ENCODE measurements around the gene AMPH. TPM values are rescaled to one million over a fixed set of nuclear protein-coding genes. Genes with fewer than 3 reads are reported as not detected.

Gene AMPH
- total RNA-seq, 4 donors from 2014 or later, result 5.0 to 11.8 (median 7.8) TPM

DNA sequence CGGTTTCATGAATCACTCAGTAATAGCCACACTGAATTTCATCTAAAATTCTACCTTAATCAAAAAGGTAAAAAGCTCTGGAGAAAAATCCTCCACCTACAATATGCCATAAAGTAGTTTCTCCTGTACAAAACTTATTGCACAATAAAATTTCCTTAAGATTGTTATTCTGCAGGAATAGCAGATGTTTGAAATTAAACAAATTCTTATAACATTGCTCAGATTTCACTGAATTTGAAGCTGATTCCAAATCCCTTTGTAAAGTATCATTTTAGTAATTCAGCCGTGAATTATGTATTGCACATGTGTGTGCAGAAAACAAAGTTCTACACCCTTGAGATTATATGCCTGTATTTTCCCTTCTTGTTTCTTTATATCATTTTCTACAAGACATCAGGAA is 123.8 kb downstream of the AMPH start:
- Histone ChIP-seq H3K27me3 (no peaks in the 10 kb centered on the region), H3K36me3 (no peaks in the 10 kb centered on the region), H3K4me1 (no peaks in the 10 kb centered on the region), H3K27ac (replicated peaks in 1 of 4) (no peak overlapping the region), H3K9me3 (no peaks in the 10 kb centered on the region), H3K4me3 (no peak overlapping the region)
- no peak for TF ChIP-seq POLR2A (IDR thresholded peaks at IDR 0.05; ENCODE audit: low read depth)
- TF ChIP-seq EP300 (IDR thresholded peaks at IDR 0.05), result no peak
- no peak for TF ChIP-seq CTCF (IDR thresholded peaks at IDR 0.05)
- no peak for TF ChIP-seq POLR2AphosphoS5 (IDR thresholded peaks at IDR 0.05)
- no peak for DNase-seq (ENCODE audit: extremely low spot score)
- intact Hi-C loops (cut with DNase I), result no loop called here
- 89% methylated on average over 2 of the region's 2 CpGs for WGBS

GRCh38 chr7:38506756-38507155 is 124.4 kb downstream of the AMPH start:
- Histone ChIP-seq H3K27ac (replicated peaks in 1 of 4) (no peak overlapping the region), H3K9me3 (no peaks in the 10 kb centered on the region), H3K36me3 (no peaks in the 10 kb centered on the region), H3K27me3 (no peaks in the 10 kb centered on the region), H3K4me1 (no peaks in the 10 kb centered on the region), H3K4me3 (no peak overlapping the region)
- TF ChIP-seq EP300 (IDR thresholded peaks at IDR 0.05) (no peak), POLR2A (IDR thresholded peaks at IDR 0.05; ENCODE audit: low read depth) (no peak), CTCF (IDR thresholded peaks at IDR 0.05) (no peak), POLR2AphosphoS5 (IDR thresholded peaks at IDR 0.05) (no peak)
- intact Hi-C loops (cut with DNase I), result no loop called here
- no peak for DNase-seq (ENCODE audit: extremely low spot score)
- WGBS, result 68% methylated on average over 3 of the region's 3 CpGs

DNA sequence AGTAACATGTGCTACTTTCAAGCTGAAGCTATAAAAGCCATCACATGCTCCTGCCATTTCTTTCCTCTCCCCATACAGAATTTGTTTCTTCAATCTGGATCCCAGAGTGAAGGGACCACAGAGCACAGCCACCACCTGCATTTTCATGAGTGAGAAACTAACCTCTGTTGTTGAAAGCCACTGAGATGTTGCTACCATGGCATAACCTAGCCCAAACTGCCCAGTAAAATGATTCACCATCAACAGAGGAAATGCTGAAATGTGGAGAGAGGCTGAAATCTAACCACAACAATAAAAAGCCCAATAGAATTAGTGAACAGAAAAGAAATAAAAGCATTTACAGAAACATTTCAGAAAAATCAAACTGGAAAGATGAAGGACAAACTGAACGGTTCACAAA is 125.2 kb downstream of the AMPH start:
- intact Hi-C loops (cut with DNase I), result no loop called here
- Histone ChIP-seq H3K27ac (replicated peaks in 1 of 4) (no peak overlapping the region), H3K9me3 (no peaks in the 10 kb centered on the region), H3K4me3 (no peak overlapping the region), H3K36me3 (no peaks in the 10 kb centered on the region), H3K27me3 (no peaks in the 10 kb centered on the region), H3K4me1 (no peaks in the 10 kb centered on the region)
- 89% methylated on average over 1 of the region's 1 CpG for WGBS
- TF ChIP-seq POLR2AphosphoS5 (IDR thresholded peaks at IDR 0.05), result no peak
- TF ChIP-seq CTCF (IDR thresholded peaks at IDR 0.05), result no peak
- no peak for TF ChIP-seq EP300 (IDR thresholded peaks at IDR 0.05)
- TF ChIP-seq POLR2A (IDR thresholded peaks at IDR 0.05; ENCODE audit: low read depth), result no peak
- no peak for DNase-seq (ENCODE audit: extremely low spot score)

DNA sequence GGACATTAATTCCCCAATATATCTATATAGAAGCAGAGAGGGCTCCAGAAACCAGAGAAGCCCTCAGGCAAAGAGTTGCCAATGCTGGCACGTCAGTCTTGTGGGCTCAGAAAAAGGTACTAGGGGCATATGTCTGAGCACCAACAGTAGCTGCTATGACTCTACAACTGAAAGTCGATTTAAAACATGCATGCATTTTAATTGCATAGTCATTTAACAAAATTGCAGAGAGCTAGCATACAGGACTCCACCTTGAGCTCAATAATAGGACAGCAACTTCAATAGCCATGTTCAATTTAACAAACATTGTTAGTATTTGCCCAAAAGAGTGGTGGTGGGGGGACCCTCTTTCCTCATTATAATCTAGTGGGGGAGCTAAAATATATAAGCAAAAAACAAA is 126.5 kb downstream of the AMPH start:
- WGBS, result 69% methylated on average over 2 of the region's 2 CpGs
- Histone ChIP-seq H3K27me3 (no peaks in the 10 kb centered on the region), H3K36me3 (no peaks in the 10 kb centered on the region), H3K4me3 (no peak overlapping the region), H3K27ac (replicated peaks in 1 of 4) (no peak overlapping the region), H3K4me1 (no peaks in the 10 kb centered on the region), H3K9me3 (no peaks in the 10 kb centered on the region)
- intact Hi-C loops (cut with DNase I), result no loop called here
- TF ChIP-seq CTCF (IDR thresholded peaks at IDR 0.05) (no peak), EP300 (IDR thresholded peaks at IDR 0.05) (no peak), POLR2A (IDR thresholded peaks at IDR 0.05; ENCODE audit: low read depth) (no peak), POLR2AphosphoS5 (IDR thresholded peaks at IDR 0.05) (no peak)
- DNase-seq (ENCODE audit: extremely low spot score), result no peak

DNA sequence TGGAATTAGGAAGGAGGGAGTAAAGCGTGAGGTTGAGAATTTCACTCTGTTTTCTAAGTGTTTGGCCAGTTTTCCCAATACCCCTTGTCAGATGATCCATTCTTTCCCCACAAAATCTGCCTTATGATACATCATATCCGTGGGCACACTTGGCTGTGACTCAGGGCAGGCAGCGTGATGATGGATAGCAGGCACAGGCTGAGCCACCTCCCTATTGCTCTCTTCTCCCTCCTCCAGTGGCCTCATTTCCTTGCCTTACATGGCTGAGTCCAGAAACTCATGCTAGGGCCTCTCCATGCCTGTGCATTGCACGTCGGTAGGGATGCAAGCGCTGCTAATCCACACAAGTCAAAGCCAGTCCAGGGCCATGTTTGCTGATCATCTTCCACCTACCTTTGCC is 128.3 kb downstream of the AMPH start:
- no peak for DNase-seq (ENCODE audit: extremely low spot score)
- intact Hi-C loops (cut with DNase I), result no loop called here
- H3K4me1 ChIP-seq, result no peaks in the 10 kb centered on the region
- no peak overlapping the region for H3K4me3 ChIP-seq
- no peaks in the 10 kb centered on the region for H3K27me3 ChIP-seq
- 90% methylated on average over 6 of the region's 6 CpGs for WGBS
- no peaks in the 10 kb centered on the region for H3K9me3 ChIP-seq
- no peaks in the 10 kb centered on the region for H3K36me3 ChIP-seq
- no peak overlapping the region for H3K27ac ChIP-seq (replicated peaks in 1 of 4)
- TF ChIP-seq POLR2AphosphoS5 (IDR thresholded peaks at IDR 0.05) (no peak), POLR2A (IDR thresholded peaks at IDR 0.05; ENCODE audit: low read depth) (no peak), CTCF (IDR thresholded peaks at IDR 0.05) (no peak), EP300 (IDR thresholded peaks at IDR 0.05) (no peak)

All from esophagus muscularis mucosa (tissue), 4 donors.